IMR-90 (cell line): ENCODE measurements around the gene SLC7A10. TPM values are rescaled to one million over a fixed set of nuclear protein-coding genes. Genes with fewer than 3 reads are reported as not detected.
A peak's percentile ranks its signal among the peaks of the same experiment; 100 is the strongest.

Source experiments
- ATAC-seq: fragments of 200-7000 bp; cut with Tn5 transposase; 2 replicates; pipeline ENCODE4 v1.9.1; 2020; ENCODE audit warnings: low read depth, mild to moderate bottlenecking, moderate library complexity
- Bru-seq: library from RNA; stranded (reverse); fragments of 400-500 nt; gene quantifications from one replicate; lab custom pipeline; 2021; lab: Mats Ljungman, UMichigan
- BruChase-seq, 2 experiments: library from RNA; stranded (reverse); fragments of 400-500 nt; gene quantifications; one replicate each; lab custom pipeline; 2021; lab: Mats Ljungman, UMichigan
- BruUV-seq: library from RNA; stranded (reverse); fragments of 400-500 nt; replicated peaks from 2 replicates; lab custom pipeline; 2021; lab: Mats Ljungman, UMichigan
- CTCF ChIA-PET: fragments of 300-600 bp; formaldehyde crosslinking; extraction: SDS; loops from one replicate; lab custom pipeline; 2021; ENCODE audit warnings: antibody characterized with exemption; lab: Yijun Ruan, JAX
- POLR2A ChIA-PET: fragments of 300-600 bp; sonication (Branson Sonifier 250); formaldehyde crosslinking; loops from one replicate; lab custom pipeline; 2022; ENCODE audit warnings: antibody characterized with exemption; ENCODE audit not compliant: unreplicated experiment; lab: Charles Lee
- DNase-seq: peaks from one replicate; pipeline ENCODE4 v3.0.0; 2013
- H2AFZ ChIP-seq: replicated peaks from 2 replicates; pipeline ENCODE3; 2013; ENCODE audit warnings: low read length, mild to moderate bottlenecking; ENCODE audit not compliant: poor library complexity
- H2AK5ac ChIP-seq: 2 replicates; pipeline ENCODE4 v1.6.1; 2013; ENCODE audit warnings: low read depth, low read length, inconsistent platforms
- H2AK9ac ChIP-seq: replicated peaks from 2 replicates; pipeline ENCODE3; 2013; ENCODE audit warnings: mild to moderate bottlenecking, low read depth, low read length, moderate library complexity; ENCODE audit not compliant: poor library complexity
- H2BK120ac ChIP-seq: 2 replicates; pipeline ENCODE4 v1.6.1; 2013; ENCODE audit warnings: low read depth, low read length, inconsistent platforms
- H2BK15ac ChIP-seq: 3 replicates; pipeline ENCODE4 v1.6.1; 2013; ENCODE audit warnings: low read depth, low read length, inconsistent platforms
- H2BK20ac ChIP-seq: 2 replicates; pipeline ENCODE4 v1.6.1; 2013; ENCODE audit warnings: low read depth, mild to moderate bottlenecking, inconsistent platforms, low read length, moderate library complexity
- H2BK5ac ChIP-seq: 2 replicates; pipeline ENCODE4 v1.6.1; 2013; ENCODE audit warnings: mild to moderate bottlenecking, low read depth, low read length, inconsistent platforms; ENCODE audit not compliant: poor library complexity, severe bottlenecking
- H3K14ac ChIP-seq: replicated peaks from 2 replicates; pipeline ENCODE4 v1.6.1; 2013; ENCODE audit warnings: low read depth, low read length, inconsistent platforms
- H3K18ac ChIP-seq: 2 replicates; pipeline ENCODE4 v1.6.1; 2013; ENCODE audit warnings: low read depth, low read length, control low read depth
- H3K23ac ChIP-seq: 2 replicates; pipeline ENCODE4 v1.6.1; 2013; ENCODE audit warnings: low read depth, low read length, inconsistent platforms
- H3K27ac ChIP-seq: 2 replicates; pipeline ENCODE4 v1.5.1; 2013; ENCODE audit warnings: mild to moderate bottlenecking, control low read depth, low read length; ENCODE audit not compliant: insufficient read depth
- H3K27me3 ChIP-seq: 2 replicates; pipeline ENCODE4 v1.6.1; 2013; ENCODE audit warnings: low read length; ENCODE audit not compliant: control insufficient read depth, insufficient read depth
- H3K36me3 ChIP-seq: 2 replicates; pipeline ENCODE4 v1.6.1; 2013; ENCODE audit warnings: low read length, mixed read lengths; ENCODE audit not compliant: control insufficient read depth, insufficient read depth
- H3K4ac ChIP-seq: 2 replicates; pipeline ENCODE4 v1.6.1; 2013; ENCODE audit warnings: low read depth, low read length, inconsistent platforms
- H3K4me1 ChIP-seq: 2 replicates; pipeline ENCODE4 v1.6.1; 2013; ENCODE audit warnings: low read length, mixed read lengths; ENCODE audit not compliant: control insufficient read depth, insufficient read depth
- H3K4me2 ChIP-seq: 2 replicates; pipeline ENCODE4 v1.6.1; 2013; ENCODE audit warnings: low read depth, mild to moderate bottlenecking, control low read depth, low read length, moderate library complexity
- H3K4me3 ChIP-seq: 2 replicates; pipeline ENCODE4 v1.5.1; 2013; ENCODE audit warnings: low read depth, mild to moderate bottlenecking, control low read depth, low read length, moderate library complexity; ENCODE audit not compliant: insufficient read depth
- H3K56ac ChIP-seq: 2 replicates; pipeline ENCODE4 v1.6.1; 2013; ENCODE audit warnings: low read length, inconsistent platforms; ENCODE audit not compliant: insufficient read depth; ENCODE audit errors: extremely low read depth
- H3K79me1 ChIP-seq, 2 experiments: 2 replicates each; pipeline ENCODE4 v1.6.1; 2013; ENCODE audit warnings: low read length in 2 of 2, inconsistent platforms in 1 of 2, low read depth in 1 of 2
- H3K9ac ChIP-seq: 2 replicates; pipeline ENCODE4 v1.6.1; 2013; ENCODE audit warnings: low read depth, low read length, control low read depth
- H3K9me1 ChIP-seq: 2 replicates; pipeline ENCODE4 v1.6.1; 2013; ENCODE audit warnings: low read length, inconsistent platforms; ENCODE audit not compliant: insufficient read depth
- H3K9me3 ChIP-seq: 2 replicates; pipeline ENCODE4 v1.6.1; 2013; ENCODE audit warnings: low read length; ENCODE audit not compliant: control insufficient read depth, insufficient read depth
- H4K20me1 ChIP-seq: 2 replicates; pipeline ENCODE4 v1.6.1; 2013; ENCODE audit warnings: low read length, inconsistent platforms; ENCODE audit not compliant: insufficient read depth
- H4K5ac ChIP-seq: 2 replicates; pipeline ENCODE4 v1.6.1; 2013; ENCODE audit warnings: mild to moderate bottlenecking, low read depth, low read length, control low read depth
- H4K8ac ChIP-seq, 2 experiments: 2 replicates each; pipeline ENCODE4 v1.6.1; 2013; ENCODE audit warnings: low read depth in 2 of 2, low read length in 2 of 2, control low read depth in 1 of 2, inconsistent platforms in 1 of 2
- H4K91ac ChIP-seq: 2 replicates; pipeline ENCODE4 v1.6.1; 2013; ENCODE audit warnings: low read depth, low read length, inconsistent platforms; ENCODE audit not compliant: insufficient read depth
- BHLHE40 ChIP-seq: fragments of 150-350 bp; IDR thresholded peaks from 2 replicates; pipeline ENCODE4 v1.6.1; 2016; ENCODE audit warnings: mild to moderate bottlenecking, low read depth, low read length
- CEBPB ChIP-seq: IDR thresholded peaks from 2 replicates; pipeline ENCODE4 v1.6.1; 2012; ENCODE audit warnings: low read depth, low read length, improper control_type of control experiment
- CHD1 ChIP-seq: IDR thresholded peaks from 2 replicates; pipeline ENCODE4 v1.6.1; 2012; ENCODE audit warnings: low read depth, low read length, improper control_type of control experiment
- CTCF ChIP-seq: conservative IDR thresholded peaks from 2 replicates; pipeline ENCODE4 v1.5.1; 2012; ENCODE audit warnings: mild to moderate bottlenecking, low read depth, low read length, improper control_type of control experiment
- FOS ChIP-seq: fragments of 150-350 bp; IDR thresholded peaks from 2 replicates; pipeline ENCODE4 v1.6.1; 2016; ENCODE audit warnings: low read depth, low read length
- MAFK ChIP-seq: IDR thresholded peaks from 2 replicates; pipeline ENCODE4 v1.6.1; 2012; ENCODE audit warnings: low read depth, low read length, improper control_type of control experiment
- MAZ ChIP-seq: IDR thresholded peaks from 2 replicates; pipeline ENCODE4 v1.6.1; 2012; ENCODE audit warnings: low read depth, mild to moderate bottlenecking, low read length, improper control_type of control experiment, moderate library complexity, borderline replicate concordance
- NFE2L2 ChIP-seq: fragments of 150-350 bp; IDR thresholded peaks from 2 replicates; pipeline ENCODE4 v1.6.1; 2016; ENCODE audit warnings: low read depth, mild to moderate bottlenecking, low read length
- POLR2A ChIP-seq: IDR thresholded peaks from 2 replicates; pipeline ENCODE4 v1.6.1; 2012; ENCODE audit warnings: mild to moderate bottlenecking, low read depth, low read length
- RAD21 ChIP-seq: IDR thresholded peaks from 2 replicates; pipeline ENCODE4 v1.6.1; 2012; ENCODE audit warnings: low read length, improper control_type of control experiment
- RCOR1 ChIP-seq: IDR thresholded peaks from 2 replicates; pipeline ENCODE4 v1.6.1; 2012; ENCODE audit warnings: mild to moderate bottlenecking, low read length, improper control_type of control experiment; ENCODE audit not compliant: insufficient replicate concordance
- RFX5 ChIP-seq: IDR thresholded peaks from 2 replicates; pipeline ENCODE4 v1.8.0; 2012; ENCODE audit warnings: low read depth, mild to moderate bottlenecking, low read length, moderate library complexity
- SMC3 ChIP-seq: fragments of 150-350 bp; IDR thresholded peaks from 2 replicates; pipeline ENCODE4 v1.6.1; 2016; ENCODE audit warnings: low read depth, mild to moderate bottlenecking, antibody characterized with exemption, low read length, moderate library complexity
- USF2 ChIP-seq: fragments of 150-350 bp; IDR thresholded peaks from 2 replicates; pipeline ENCODE4 v1.6.1; 2017; ENCODE audit warnings: mild to moderate bottlenecking, antibody characterized with exemption, low read length, low read depth
- WGBS, 2 experiments: methylation state at CpG; one replicate each; pipeline versions ENCODE4 v1.1.5 to v1.1.7; 2013; ENCODE audit warnings: missing lambda C conversion rate in 2 of 2; ENCODE audit not compliant: insufficient read length in 1 of 2; ENCODE audit errors: extremely low coverage in 2 of 2; 5-methylcytosine and 5-hydroxymethylcytosine counted together
- dilution Hi-C: fragments of 300-500 bp; cut with HindIII; formaldehyde crosslinking; loops from one replicate; pipeline ENCODE4 v1.14.3; 2018; ENCODE audit warnings: low sequenced_read_pairs; ENCODE audit not compliant: unreplicated experiment
- in situ Hi-C: fragments of 300-500 bp; cut with MboI; formaldehyde crosslinking; loops from 3 replicates; pipeline ENCODE4 v1.14.3; 2019; ENCODE audit warnings: low sequenced_read_pairs, inconsistent platforms, mixed read lengths
- intact Hi-C: fragments of 100-400 bp; cut with micrococcal nuclease; formaldehyde crosslinking; loops from 2 replicates; pipeline ENCODE4 v1.10.0; 2022
- long read RNA-seq: library from polyadenylated mRNA; unstranded; transcript quantifications from one replicate; pipeline ENCODE4 v2.0.0, GENCODE V29; 2021; ENCODE audit not compliant: unreplicated experiment
- polyA plus RNA-seq, 3 experiments: library from polyadenylated mRNA; depleted of rRNA; stranded (reverse); fragments of >200 nt; gene quantifications; 2 replicates each; pipeline ENCODE4 v1.2.3, GENCODE V29; 2012; ENCODE audit warnings: low replicate concordance in 1 of 3
- total RNA-seq: library from RNA; depleted of rRNA; stranded (reverse); fragments of >200 nt; gene quantifications from 2 replicates; pipeline ENCODE4 v1.2.3, GENCODE V29; 2012; rRNA removed
- TF ChIP-seq, protein P1 (sequence below): fragments of 150-350 bp; IDR thresholded peaks from 2 replicates; pipeline ENCODE4 v1.6.1; 2016; ENCODE audit warnings: low read depth, mild to moderate bottlenecking, low read length, moderate library complexity, borderline replicate concordance

SLC7A10 gene
- total RNA-seq = not detected in 2 replicates
- not detected in 2 replicates for polyA plus RNA-seq (2012; rRNA removed)
- not detected in 2 replicates for polyA plus RNA-seq (2012; cell fraction: cytosol; rRNA removed)
- 0.11 TPM in 1 of 2 replicates, not detected in the other for polyA plus RNA-seq (2012; cell fraction: nucleus; rRNA removed; ENCODE audit: low replicate concordance)
- Bru-seq, nascent RNA = not detected
- not detected for BruChase-seq, experiment 1, labeled RNA remaining after a 6-hour chase
- not detected for BruChase-seq, experiment 2, labeled RNA remaining after a 2-hour chase
- long read RNA-seq = 0 reads

DNA sequence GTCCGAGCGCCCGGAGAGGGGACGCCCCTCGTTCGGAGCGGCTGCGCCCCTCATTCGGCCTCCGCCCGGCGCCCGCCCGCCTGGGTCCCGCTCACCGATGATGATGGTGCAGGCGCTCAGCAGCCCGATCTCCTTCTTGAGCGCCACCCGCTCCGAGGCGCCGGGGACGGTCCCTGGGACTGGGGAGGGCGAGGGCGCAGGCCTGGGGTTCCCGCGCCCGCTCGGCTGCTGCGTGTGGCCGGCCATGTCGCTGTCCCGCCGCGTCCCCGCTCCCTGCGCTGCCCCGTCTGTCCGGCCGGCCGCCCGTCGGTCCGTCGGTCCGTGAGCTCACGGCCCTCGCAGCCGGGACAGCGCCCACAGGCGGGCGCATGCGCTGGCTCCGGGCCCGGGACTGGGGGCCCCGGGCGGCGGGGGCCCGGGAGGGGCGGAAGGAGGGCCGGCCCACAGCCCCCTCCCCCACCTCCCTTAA lies at the start of gene SLC7A10:
Gene SLC7A10, minus strand, starts transcription at position 393 of the 469 bp plus-strand sequence. Its CDS starts 147 bp downstream, at position 246.
- no peak within 1 kb of the TSS for H2BK120ac ChIP-seq
- no peak within 1 kb of the TSS for H4K8ac ChIP-seq
- H3K36me3 ChIP-seq = no peaks in the 10 kb centered on the region
- POLR2A ChIA-PET = no interaction called here
- in situ Hi-C loops (no loop called here), intact Hi-C loops (no loop called here), dilution Hi-C loops (no loop called here)
- no peak within 1 kb of the TSS for H2BK15ac ChIP-seq
- H3K9me1 ChIP-seq = no peaks in the 10 kb centered on the region
- no peak within 1 kb of the TSS for H3K4ac ChIP-seq
- no TSS peak for BruUV-seq
- CTCF ChIA-PET = interaction anchor here (0.7 kb wide), 1 partner anchor 10 kb away, joined by 3 read pairs; no protein-coding TSS in a partner anchor
- no peak within 1 kb of the TSS for H3K23ac ChIP-seq
- H3K27ac ChIP-seq = no peak within 1 kb of the TSS
- no peak within 1 kb of the TSS for H2BK5ac ChIP-seq
- no peaks in the 10 kb centered on the region for H4K20me1 ChIP-seq
- H3K79me1 ChIP-seq = no peaks in the 10 kb centered on the region
- no peak within 1 kb of the TSS for H2AK9ac ChIP-seq
- H3K18ac ChIP-seq = no peak within 1 kb of the TSS
- no peak within 1 kb of the TSS for H4K5ac ChIP-seq
- H3K4me2 ChIP-seq = no peak within 1 kb of the TSS
- peaks cover 13% of the 10 kb centered on the region for H3K9me3 ChIP-seq
- H3K56ac ChIP-seq = no peak within 1 kb of the TSS
- H2BK20ac ChIP-seq = no peak within 1 kb of the TSS
- DNase-seq (no peak), ATAC-seq (peak; percentile 27)
- no peak within 1 kb of the TSS for H4K91ac ChIP-seq
- H3K4me1 ChIP-seq = no peaks in the 10 kb centered on the region; the same call in 1 of the 2 replicates
- no peak within 1 kb of the TSS for H3K14ac ChIP-seq
- WGBS, 2 experiments = 2% methylated on average over 34 of the region's 62 CpGs; no CpG with 5 or more reads in 1 of the 2 experiments
- peaks cover 69% of the 10 kb centered on the region for H3K27me3 ChIP-seq
- H2AFZ ChIP-seq = peak within 1 kb of the TSS; percentile 51
- H3K9ac ChIP-seq = no peak within 1 kb of the TSS
- peak within 1 kb of the TSS; percentile 21; the same call in 1 of the 2 replicates for H3K4me3 ChIP-seq
- H2AK5ac ChIP-seq = no peak within 1 kb of the TSS
- TF ChIP-seq MAFK (no peak), FOS (no peak), SMC3 (no peak), MAZ (no peak), CHD1 (no peak), POLR2A (no peak), RFX5 (no peak), RCOR1 (no peak), BHLHE40 (no peak), CTCF (no peak), CEBPB (no peak), RAD21 (no peak), USF2 (no peak), NFE2L2 (no peak)
- TF ChIP-seq, protein P1, sequence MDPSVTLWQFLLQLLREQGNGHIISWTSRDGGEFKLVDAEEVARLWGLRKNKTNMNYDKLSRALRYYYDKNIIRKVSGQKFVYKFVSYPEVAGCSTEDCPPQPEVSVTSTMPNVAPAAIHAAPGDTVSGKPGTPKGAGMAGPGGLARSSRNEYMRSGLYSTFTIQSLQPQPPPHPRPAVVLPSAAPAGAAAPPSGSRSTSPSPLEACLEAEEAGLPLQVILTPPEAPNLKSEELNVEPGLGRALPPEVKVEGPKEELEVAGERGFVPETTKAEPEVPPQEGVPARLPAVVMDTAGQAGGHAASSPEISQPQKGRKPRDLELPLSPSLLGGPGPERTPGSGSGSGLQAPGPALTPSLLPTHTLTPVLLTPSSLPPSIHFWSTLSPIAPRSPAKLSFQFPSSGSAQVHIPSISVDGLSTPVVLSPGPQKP = no peak
